NB4 (cell line): ENCODE data around the gene GPC5.

ENCODE experiments used
- DNase-seq: peaks from one replicate; pipeline ENCODE4 v3.0.0; 2010; ENCODE audit warnings: low read depth
- H3K4me3 ChIP-seq: one replicate; pipeline ENCODE4 v1.5.1; 2011; ENCODE audit warnings: mild to moderate bottlenecking, low read depth, low read length, moderate library complexity
- CTCF ChIP-seq: IDR thresholded peaks from one replicate; pipeline ENCODE4 v1.5.1; 2012; ENCODE audit warnings: low read depth, low read length
- MAX ChIP-seq: IDR thresholded peaks from 2 replicates; pipeline ENCODE4 v1.6.1; 2011; ENCODE audit warnings: low read depth, low read length
- MYC ChIP-seq: IDR thresholded peaks from 2 replicates; pipeline ENCODE4 v1.6.1; 2011; ENCODE audit warnings: low read depth, low read length
- POLR2A ChIP-seq: IDR thresholded peaks from 2 replicates; pipeline ENCODE4 v1.6.1; 2011; ENCODE audit warnings: mild to moderate bottlenecking; ENCODE audit not compliant: insufficient read length; ENCODE audit errors: extremely low read depth

Gene GPC5

DNA sequence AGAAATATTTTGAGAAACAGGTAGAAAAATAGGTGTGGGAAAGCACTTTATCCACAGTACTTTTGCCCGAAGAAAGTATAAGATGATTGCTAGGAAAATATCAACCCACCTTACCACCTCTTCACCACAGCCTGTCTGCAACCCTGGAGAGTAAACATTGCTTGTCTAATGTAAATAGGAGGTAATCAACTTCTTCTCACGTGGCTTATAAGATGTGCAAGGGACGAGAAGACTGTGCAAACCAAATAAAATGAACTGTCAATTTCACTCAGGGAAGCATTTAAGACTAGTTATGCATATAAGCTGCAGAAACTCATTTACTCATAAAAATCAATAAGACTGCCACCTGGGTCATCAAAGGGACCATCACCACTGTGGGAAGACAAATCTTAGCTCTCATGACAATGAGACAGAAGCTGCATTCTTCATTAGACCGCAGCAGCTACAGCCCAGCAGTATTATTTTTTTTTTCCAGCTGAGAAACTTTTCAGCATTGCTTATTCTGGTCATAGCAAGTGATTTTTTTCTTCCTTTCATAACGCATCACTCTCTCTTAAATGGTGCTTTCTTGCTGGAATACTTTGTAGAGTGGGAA, 1020.5 kb downstream of the GPC5 start:
- no peak for TF ChIP-seq MYC
- no peak for TF ChIP-seq CTCF
- TF ChIP-seq POLR2A = no peak
- no peak for TF ChIP-seq MAX

DNA sequence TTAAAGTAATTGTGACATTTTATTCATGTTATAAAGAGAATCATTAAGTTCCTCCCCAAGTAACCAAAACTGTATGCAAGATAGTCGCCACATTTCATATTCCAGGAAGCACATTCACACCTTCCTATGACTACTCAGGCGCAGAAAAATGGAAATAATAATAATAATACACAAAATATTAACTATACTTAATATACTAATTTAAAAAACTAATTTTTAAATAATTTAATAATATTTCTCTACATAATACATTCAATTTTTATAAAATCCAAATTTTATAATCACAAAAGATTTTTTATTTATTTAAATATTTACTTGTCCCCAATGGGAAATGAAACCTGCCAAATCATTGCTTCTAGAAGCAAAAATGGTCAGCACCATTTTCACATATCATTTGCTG, 1030.8 kb downstream of the GPC5 start:
- no peak overlapping the region for H3K4me3 ChIP-seq
- TF ChIP-seq CTCF (no peak), MYC (no peak), POLR2A (no peak), MAX (no peak)
- no peak for DNase-seq

More for the DNA sequence above, 1020.5 kb downstream of the GPC5 start:
- DNase-seq = no peak
- H3K4me3 ChIP-seq = no peak overlapping the region

DNA sequence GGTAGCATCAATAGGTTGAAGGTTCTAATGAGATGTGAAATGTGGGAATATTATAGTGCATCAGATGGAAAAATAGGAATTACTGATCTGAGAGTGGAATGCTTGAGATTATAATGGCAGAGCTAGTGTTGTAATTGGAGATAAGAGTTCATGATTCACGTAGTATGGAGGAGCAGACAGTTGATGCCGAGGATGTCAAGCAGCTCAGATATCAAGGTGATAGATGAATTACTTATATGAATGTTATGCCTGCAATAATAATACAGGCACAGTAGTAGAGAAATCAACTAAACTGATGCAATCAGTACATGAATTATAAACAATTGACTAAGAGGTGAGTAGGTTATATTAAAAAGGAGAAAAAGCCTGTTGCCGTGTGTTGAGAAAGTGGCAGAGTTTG, 1035.0 kb downstream of the GPC5 start:
- no peak for DNase-seq
- no peak for TF ChIP-seq MAX
- TF ChIP-seq POLR2A = no peak
- TF ChIP-seq CTCF = no peak
- TF ChIP-seq MYC = no peak
- H3K4me3 ChIP-seq = no peak overlapping the region

DNA sequence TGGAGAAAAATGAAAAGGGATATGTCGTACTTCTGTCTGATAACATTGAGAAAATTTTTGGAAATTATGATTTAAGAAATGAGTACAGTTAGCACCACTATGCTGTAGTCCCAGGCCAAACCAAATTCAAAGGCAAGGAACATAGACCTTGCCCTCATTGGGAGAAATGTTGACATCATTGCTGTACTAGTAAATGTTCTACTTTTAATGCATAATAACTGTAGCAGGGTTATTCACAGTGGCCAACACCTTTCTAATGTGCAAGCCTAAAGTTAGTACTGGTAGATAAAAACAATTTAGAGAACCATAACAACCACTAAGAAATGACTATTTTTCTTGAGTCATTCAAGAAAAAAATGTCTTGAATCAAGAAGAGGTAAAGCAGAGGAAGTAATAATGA, 1035.5 kb downstream of the GPC5 start:
- TF ChIP-seq MAX (no peak), MYC (no peak), CTCF (no peak), POLR2A (no peak)
- no peak overlapping the region for H3K4me3 ChIP-seq
- DNase-seq = no peak

DNA sequence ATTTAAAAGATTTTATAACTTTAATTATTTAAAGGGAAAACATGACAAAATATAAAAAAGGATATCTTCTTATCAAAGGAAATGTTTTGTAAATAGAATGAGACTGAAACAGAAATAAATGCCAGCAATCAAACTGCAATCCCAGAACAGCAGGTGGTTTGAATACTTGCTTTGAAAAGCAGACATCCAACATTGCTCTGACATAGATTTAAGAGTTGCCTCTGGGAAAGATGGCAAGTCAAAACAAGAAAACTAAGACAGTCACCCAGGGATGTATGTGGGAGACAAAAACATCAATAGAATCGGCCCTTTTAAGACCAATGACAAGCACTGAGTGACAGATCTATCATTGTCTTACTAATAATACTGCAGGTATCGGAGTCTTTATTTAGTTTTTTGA, 1038.5 kb downstream of the GPC5 start:
- no peak for TF ChIP-seq CTCF
- no peak for TF ChIP-seq POLR2A
- TF ChIP-seq MAX = no peak
- no peak for TF ChIP-seq MYC
- DNase-seq = no peak
- H3K4me3 ChIP-seq = no peak overlapping the region
